GM19324 (cell line): ENCODE measurements around the gene NPR2.

Source experiments
- ATAC-seq: cut with Tn5 transposase; IDR thresholded peaks from one replicate; pipeline ENCODE4 v1.9.1; 2021; ENCODE audit warnings: mild to moderate bottlenecking, moderate library complexity; ENCODE audit not compliant: unreplicated experiment, low FRiP score

Gene NPR2

DNA sequence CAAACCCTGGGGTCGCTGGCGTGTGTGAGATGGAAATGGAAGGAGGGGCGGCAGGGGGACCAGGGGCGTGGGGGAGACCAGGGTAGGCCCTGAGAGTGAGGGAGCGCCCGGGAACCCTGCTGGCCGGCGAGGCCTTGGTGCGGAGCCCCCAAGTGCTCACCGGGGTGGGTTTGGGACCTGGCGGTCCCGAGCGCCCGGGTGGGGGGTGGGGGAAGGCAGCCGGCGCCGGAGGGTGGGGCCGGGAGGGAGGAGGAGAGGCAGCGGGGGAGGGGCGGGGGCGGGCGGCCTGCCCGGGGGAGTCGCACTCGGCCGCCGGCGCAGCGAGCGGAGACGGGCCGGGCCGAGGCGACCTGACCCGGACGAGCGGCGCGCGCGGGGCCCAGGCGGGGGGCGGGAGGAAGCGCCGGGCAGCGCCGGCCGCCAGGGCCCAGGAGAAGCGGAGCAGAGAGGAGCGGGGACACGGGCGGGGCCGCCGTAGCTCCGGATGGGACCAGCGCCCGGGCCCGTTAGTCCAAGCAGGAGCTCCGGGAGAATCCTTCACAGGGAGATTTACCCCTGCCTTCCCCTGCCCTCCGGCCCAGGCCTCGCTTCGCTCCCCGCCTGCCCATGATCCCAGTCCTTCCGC is at the start of gene NPR2:
NPR2 (plus strand) TSS at position 295 of the 625 bp plus-strand sequence. CDS start 818 bp downstream, outside the sequence.
- ATAC-seq: no peak

DNA sequence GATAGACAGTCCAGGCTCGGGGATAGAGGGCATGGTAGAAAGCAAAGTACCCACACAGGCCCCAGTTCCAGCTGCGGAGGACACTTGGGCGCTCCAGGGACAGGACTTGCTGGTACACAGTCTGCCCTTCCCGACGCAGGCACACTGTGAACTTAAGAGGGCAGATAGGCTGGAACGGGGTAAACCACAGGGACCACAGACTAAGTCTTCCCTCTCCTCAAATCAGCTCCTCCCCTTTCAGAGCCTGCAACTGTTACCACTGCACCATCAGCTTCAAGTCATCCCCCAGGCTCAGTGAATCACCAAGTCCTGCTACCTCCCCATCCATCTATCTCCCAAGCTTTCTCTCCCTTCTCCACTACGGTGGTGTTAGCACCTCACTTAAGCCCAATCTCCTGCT is 49.7 kb upstream of the NPR2 start:
- no peak for ATAC-seq

- no peak for ATAC-seq
These were observed 47.9 kb upstream of the NPR2 start for GRCh38 chr9:35743452-35743851.

- ATAC-seq: no peak
These were observed 47.4 kb upstream of the NPR2 start for GRCh38 chr9:35743880-35744518.

GRCh38 chr9:35745569-35745968 is 45.8 kb upstream of the NPR2 start:
- no peak for ATAC-seq

DNA sequence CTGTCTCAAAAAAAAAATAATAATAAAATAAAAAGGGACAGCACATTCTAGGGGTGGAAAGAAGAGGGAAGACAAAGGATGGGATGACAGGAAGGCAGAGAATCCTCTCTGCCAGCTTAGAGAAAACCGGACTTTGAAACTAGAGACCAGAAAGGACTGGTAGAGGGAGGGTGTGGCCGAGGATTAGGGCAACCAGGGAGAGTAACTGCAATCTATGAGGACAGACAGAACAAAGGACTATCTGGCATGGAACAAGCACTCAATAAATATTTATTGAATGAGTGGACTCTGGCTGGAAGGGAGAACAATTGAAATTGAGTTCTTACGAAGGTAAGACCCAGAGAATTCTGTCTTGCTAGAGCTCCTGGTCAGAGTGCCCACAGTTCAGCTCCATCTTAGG is 44.8 kb upstream of the NPR2 start:
- no peak for ATAC-seq

GRCh38 chr9:35748242-35748857 is 43.0 kb upstream of the NPR2 start:
- ATAC-seq: peak; percentile 6

- ATAC-seq: peak; percentile 78
These were observed 42.4 kb upstream of the NPR2 start, which contains the start of the genes GBA2 and RGP1 for GRCh38 chr9:35748858-35749514. Gene GBA2, minus strand, starts transcription at chr9:35749228. Its CDS starts 524 bp downstream, at chr9:35748704. Gene RGP1, plus strand, starts transcription at chr9:35749287. Its CDS starts 469 bp downstream, at chr9:35749756.

DNA sequence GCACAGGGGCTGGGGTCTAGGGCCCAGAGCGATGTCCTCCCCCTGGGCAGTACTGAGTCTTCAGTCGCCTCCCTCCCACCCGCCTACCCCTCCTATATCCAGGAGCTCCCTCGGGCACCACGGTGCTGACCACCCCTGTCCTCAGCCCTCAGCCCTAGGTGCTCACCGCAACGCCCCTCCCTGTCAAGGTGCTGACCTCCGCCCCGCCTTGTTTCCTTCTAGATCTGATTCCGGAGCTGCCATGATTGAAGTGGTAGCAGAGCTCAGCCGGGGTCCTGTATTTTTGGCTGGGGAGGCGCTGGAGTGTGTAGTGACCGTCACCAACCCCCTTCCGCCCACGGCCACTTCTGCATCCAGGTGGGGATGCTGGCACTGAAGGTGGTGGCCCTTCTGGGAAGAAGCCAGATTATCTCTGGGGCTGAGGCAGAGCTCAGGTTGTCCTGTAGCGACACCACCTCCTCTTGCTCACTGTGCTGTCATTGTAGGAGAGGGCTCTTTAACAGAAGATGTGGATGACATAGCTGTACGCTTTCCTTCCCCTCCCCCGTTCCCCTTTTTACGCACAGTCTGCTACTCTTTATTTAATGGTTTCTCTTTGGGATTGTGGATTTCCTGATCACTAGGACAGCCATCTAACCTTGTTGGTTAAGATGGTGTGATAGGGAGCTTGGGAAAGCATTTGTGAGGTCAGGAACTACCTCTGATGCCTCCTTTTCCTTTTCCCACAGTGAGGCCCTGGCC is 41.7 kb upstream of the NPR2 start:
- peak; percentile 32 for ATAC-seq

- ATAC-seq: no peak
These were observed 41.2 kb upstream of the NPR2 start for GRCh38 chr9:35750256-35750531.

DNA sequence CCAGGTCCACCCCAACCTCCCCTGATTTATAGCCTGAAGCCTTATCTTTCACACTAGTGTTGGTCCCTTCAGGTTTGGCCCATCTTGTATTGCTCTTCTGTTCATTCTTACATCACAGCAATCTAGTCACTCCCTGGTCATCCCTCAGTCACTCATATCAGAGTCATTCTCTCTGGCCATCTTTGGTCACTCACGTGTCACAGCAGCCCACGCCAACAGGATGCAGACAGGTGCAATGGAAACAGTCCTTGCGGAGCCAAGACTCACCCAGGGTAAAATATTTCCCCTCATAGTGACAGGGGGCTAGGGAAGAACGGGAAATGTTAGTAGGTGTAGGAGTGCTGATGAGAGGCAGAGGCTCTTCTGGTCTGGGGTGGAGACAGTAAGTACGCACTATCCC is 37.9 kb upstream of the NPR2 start:
- ATAC-seq: no peak

GRCh38 chr9:35754264-35754663 is 37.1 kb upstream of the NPR2 start, which contains the start of gene MSMP:
Gene MSMP, minus strand, starts transcription at chr9:35754276. Its CDS starts 147 bp downstream, at chr9:35754129.
- ATAC-seq: no peak

- ATAC-seq: no peak
These were observed 36.3 kb upstream of the NPR2 start for GRCh38 chr9:35755071-35755470.

DNA sequence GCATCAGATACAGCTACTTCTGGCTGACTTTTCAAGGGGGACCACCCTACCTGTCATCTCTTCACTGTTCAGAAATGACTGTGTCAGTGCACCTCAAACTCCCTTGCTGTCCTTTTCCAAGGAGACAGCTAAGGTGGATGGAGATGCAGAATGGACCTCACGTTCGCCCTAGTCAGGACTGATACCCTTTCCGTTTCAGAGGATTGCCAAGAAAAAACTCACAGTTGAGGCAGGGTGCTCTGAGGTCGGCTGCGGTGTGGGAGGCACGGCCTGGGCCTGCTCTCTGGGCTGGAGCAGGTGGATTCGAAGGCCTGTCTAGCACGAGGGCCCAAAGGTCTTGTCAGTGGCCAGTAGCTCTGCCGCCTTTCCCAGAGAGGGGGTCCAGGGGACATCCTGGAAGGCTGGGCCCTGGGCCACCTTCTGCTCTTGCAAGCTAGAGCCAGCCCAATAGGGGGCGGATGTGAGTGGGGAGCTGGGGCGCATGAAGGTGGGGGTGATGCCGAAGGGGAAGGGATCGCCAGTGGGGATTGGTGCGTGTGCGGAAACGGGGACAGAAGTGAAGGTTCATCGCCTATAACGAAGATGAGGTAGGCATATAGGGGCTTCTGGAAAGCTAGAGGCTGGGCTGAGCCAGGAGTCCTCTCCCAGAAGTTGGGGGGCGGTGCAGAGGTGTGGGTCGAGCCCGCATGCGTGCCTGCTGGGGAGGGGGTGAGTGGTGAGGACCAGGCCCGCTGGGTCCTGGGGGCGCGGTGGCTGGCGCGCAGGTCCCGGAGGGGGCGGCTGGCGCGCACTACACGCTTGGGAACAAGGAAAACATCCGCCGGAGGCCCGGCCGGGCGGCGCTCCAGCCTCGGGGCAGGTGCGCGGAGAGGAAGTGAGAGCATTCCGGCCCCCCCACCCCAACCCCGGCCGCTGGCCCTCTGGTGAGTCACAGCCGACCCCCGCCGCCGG is 34.8 kb upstream of the NPR2 start:
- ATAC-seq: peak; percentile 65

DNA sequence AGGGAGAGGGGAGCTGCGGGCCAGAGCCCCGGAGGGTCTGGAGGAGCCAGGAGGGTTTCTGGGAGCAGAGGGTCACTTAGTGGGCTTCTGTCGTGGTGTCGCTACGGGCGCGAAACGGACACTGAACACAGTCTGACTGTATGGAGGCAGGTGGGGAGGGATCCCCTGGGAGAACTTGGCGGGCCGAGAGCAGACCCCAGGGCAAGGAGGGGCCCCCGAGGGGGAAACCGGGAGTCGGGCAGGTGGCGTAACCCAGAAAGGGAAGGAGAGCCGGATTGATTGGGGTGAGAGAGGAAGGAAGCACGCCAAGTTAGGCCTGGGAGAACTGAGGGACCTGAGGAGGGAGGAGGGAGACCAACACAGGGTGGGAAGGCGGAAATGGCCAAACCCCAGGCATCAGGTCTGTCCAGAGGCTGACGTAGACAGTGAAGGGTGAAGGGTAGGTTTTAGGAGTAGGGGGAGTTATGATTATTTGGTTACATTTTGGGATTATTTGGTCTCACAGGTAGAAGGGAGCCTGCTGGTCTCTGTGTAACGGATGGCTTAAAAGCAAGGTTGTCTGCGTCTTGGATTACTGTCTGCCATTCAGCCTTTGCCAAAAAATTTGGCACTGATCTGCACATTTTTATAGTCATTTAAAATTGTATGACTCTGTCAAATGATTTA is 34.0 kb upstream of the NPR2 start:
- ATAC-seq: peak; percentile 30

DNA sequence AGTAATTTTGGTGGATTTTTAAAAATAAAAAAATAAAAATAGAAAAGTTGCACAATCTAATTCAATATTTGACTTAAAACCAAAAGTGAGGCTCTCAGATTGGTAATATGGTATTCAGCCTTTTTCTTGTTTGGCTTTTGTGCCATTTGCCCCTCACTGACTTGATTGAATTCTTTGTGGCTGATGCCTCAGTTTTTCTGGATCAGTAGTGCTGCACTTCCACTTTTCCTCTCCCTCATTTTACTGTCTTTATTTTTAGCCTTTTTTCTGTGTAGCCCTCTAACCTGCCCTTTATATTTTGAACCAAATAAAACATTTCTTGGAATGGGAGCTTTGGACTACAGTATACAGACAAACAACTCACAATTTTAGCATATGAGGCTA is 33.5 kb upstream of the NPR2 start:
- ATAC-seq: no peak

GRCh38 chr9:35758475-35759050 is 32.8 kb upstream of the NPR2 start:
- no peak for ATAC-seq

DNA sequence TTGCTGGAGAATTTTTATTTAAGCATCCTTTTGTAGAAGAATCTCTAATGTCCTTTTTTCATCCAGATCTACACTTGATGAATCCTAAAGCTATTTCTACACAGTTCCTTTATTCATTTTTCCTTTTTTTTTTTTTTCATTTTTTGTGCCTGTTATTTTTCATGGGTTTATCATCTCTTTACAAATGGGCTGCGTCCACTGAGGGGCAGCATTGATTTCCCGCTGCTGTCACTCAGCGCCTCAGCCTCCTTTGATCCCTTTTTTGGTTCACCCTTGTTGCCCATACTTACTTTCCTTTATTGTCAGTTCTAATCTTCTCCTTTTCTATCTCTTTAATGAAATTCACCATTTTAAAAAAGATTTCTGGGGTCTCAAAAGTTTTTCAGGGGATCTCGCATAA is 31.6 kb upstream of the NPR2 start:
- no peak for ATAC-seq

DNA sequence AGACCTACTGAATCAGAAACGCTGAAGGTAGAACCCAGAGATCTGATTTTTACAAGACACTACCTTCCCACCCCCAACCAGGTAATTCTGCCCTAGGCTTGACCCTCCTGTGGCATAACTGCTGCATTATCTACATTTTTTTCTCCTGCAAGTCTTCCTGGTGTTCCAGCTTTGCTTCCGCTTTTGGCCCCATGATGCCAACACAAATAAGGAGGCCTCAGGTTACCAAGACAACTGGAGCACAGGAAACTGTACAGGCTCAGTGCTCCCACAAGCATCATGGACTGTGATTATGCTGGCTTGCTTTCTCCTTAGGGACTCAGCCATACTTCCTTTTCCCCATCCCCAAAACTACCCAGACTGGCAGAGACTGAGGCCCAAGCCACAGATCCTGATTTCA is 30.7 kb upstream of the NPR2 start:
- no peak for ATAC-seq
